GM03348 (cell line): ENCODE data around the gene DACT2.
"Not testable (repeated sequence)": the region's sequence is repeated elsewhere in the genome, so short reads cannot be mapped to it uniquely, and the experiment has no call there.

Experiments used
- DNase-seq: peaks from one replicate; pipeline ENCODE4 v3.0.0; 2012; ENCODE audit warnings: low spot score

DACT2 gene

GRCh38 chr6:168301648-168302398, 17.8 kb downstream of the DACT2 start:
- DNase-seq: no peak

DNA sequence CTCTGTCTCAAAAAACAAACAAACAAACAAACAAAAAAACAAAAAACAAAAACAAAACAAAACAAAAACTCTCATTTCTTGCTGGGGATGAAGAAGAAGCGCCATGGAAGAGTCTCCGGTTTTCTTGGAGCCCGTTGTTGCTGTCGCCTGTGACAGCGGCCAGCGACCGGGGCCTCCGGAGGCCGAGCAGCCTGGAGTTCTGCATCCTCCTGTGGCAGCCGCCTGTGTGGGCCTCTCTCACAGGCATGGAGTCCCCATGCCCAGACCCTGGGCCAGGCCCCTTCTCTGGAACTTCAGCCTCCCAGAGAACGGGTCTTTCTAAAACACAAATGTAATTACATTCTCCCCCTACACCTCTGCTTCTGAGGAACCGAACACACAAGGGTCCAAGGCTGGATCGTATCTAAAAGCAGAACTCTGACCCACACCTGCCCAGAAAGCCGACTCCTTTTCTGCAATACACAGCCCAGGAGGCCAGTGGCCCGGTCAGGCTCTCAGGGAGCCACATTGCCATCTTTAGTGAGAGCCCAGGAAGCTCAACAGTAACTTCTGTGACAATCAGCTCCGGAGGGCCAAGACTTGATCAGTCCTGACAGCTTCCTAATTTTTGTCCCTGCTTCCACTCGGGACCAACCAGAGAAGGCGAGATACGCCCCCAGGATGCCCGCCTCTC, 18.5 kb downstream of the DACT2 start:
- no peak for DNase-seq

- no peak for DNase-seq
Measured at GRCh38 chr6:168299541-168300511, 19.8 kb downstream of the DACT2 start.

DNA sequence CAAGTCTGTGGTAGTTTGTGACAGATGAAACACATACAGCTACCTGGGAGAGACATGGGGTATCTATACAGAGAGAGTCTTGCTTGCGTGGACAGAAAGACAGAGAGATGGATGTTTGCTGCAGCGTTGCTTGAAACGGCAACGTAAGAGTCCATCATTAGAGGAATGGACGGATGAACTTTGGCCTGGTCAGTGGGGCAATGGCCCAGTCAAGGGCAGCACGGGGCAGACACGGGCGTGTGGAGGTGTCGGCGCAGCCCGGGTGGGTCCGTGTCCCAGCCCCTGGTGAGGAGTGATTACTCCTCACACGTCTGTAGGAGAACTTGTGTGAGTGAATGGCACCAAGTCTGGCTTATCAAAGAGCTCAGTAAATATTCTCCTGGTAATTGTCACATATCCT, 21.9 kb downstream of the DACT2 start:
- no peak for DNase-seq

GRCh38 chr6:168294901-168295300, 24.7 kb downstream of the DACT2 start:
- no peak for DNase-seq

DNA sequence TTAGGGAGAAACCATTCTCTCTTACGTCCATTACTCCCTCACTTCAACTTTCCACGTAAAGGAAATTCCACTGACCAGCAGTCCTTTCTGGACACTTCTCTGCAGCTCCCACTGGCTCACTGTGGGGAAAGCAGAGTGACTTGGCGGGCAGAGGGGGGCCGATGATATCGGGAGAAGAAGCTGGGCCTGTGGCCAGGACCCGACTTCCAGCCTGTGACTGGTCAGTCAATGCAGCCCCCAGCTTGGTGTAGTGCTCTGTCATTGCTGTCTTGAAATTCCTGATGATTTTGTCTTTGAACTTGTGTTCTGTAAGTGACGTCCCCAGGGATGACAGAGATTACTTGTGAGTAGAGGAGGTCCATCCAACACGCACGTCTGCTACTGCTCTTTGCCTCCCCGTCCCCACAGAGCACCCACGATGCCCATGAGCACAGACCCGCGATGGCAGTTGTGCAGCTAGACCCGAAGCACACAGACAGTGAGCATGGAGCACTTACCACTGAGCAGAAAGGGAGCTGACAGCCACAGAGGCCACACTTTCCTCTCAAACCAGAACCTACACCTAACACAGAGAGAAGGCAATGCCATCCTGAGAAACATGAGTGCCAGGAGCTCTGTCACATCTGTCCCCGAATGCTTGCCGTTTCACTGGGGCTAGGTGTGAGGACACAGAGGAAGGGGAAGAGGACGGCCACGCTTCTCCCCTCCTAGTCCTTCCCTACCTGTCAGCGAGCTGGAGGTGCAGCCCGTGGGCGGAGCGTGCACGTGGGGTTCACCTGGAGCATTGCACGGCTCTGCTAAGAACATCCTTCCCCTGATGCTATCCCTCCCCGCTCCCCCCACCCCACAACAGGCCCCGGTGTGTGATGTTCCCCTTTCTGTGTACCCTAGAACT, 25.7 kb downstream of the DACT2 start:
- no peak for DNase-seq

DNA sequence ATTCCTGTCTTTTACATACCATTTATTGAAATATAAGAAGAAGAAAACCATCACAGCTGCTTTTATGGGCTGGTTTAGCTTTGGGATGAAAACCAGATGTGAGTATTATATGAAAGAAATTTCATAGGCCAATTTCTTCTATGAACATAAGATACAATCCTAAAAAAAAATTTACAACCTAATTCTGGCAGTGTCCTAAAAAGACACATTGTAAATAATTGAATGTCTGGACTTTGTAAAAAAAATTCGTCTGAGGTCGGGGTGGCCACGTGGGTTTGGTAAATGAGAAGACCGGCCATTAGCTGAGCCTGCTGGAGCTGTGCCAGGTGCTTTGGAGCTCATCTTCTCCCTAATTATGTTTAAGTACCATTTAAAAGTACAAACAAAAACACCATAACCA, 26.8 kb downstream of the DACT2 start:
- DNase-seq: no peak

DNA sequence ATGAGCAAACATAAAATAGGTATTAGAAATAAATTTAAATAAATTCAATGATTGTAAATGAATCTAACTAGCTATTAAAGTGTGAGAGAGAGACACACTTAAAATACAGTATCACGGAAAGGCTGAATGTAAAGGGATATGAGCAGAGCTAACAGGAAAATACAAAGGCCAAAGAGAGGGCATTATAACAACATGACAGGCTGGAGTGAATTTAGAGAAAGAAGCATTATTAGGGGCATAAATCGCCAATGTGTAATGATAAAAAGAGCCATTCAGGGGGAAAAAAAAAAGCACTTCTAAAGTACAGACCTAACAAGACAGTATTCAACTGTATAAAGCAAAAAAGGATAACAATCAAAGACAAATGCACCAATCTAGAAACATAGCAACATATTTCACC, 28.1 kb downstream of the DACT2 start:
- DNase-seq: no peak

- DNase-seq: no peak
Measured at GRCh38 chr6:168290095-168290494, 29.5 kb downstream of the DACT2 start.

DNA sequence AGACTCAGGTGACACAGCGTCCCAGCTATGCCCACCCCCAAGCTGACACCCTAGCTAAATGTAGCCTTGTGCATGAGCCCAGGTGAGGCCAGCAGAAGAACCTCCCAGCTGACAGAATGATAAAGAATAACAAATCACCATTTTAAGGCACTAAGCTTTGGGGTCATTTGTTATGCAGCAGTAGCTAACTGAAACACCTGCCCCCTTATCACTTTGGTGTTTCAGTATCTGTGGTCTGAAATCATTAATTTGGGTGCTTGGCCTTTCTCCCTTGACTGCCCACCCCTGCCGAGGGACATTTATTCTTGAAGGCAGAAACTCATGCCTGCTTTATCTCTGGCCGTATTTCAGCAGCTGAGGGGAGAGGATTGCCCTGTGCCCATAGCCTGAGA, 30.0 kb downstream of the DACT2 start:
- no peak for DNase-seq

GRCh38 chr6:168288781-168289570, 30.6 kb downstream of the DACT2 start:
- DNase-seq: no peak

GRCh38 chr6:168287460-168287859, 32.1 kb downstream of the DACT2 start:
- not testable (repeated sequence) for DNase-seq

DNA sequence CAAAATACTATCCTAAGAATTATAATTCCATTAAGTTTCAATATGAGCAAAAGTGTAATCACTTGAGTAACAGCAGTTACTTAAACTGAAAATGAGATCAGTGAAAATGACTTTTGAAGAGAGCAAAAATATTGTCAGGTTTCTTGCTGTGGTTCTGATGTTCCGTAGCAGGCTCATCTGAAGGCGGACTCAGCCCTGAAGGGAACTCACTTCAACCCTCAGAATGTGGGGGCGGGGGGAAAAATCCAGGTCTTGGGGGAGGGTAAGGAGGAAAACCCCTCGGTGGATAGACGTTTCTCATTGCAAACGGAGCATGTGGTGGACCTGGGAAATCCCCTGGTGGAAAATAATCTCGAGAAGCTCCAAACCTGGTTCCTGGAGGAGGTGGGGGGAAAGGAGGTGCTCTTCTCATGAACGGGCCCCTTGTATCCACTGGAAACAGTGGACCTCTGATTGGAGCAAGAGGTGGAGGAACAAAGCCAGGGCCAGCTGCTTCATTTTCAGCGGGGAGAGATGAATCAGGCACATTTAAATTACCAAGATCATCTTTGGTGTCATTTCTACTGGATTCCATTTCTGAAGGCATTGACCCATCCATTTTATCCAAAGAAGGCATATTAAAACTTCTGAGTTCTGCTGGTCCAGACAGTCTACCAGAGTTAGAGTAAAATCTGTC, 32.7 kb downstream of the DACT2 start:
- DNase-seq: not testable (repeated sequence)

DNA sequence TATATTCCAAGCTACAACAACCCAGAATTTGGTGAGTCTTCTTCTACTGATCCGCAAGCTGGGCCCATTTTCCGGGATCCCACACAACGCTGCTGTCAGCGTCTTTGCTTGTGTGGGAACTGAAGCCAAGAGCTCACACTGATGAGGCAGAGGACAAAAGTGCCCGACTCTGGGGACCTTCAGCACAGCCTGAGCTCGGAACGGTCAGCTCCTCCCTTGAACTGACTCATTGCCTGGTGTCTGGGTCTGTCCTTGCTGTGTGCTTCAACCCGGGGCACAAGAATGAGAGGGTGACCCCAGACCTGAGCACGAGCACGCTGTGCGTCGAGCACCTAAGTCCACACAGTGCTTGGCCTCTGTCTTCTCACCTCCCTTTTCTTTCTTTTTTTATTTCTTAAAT, 33.5 kb downstream of the DACT2 start:
- no peak for DNase-seq

DNA sequence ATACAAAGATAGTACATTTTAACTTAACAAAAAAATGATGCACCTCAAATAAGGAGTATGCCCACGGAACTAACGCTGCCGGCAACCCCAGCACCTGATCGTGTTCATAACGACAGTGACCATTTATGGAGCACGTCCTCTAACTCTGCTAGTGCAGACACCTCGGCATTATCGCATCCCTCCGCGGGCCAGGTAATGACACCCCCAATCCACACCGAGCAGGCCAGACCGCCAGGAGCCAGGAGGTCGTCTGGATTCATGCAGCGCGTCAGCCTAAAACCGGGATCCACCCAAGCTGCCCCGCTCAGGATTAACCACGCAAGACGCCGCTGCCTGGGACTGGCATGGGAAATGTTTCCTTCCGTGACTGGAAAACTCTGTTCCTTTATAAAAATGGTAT, 34.1 kb downstream of the DACT2 start:
- DNase-seq: no peak

GRCh38 chr6:168284187-168284586, 35.4 kb downstream of the DACT2 start:
- no peak for DNase-seq

DNA sequence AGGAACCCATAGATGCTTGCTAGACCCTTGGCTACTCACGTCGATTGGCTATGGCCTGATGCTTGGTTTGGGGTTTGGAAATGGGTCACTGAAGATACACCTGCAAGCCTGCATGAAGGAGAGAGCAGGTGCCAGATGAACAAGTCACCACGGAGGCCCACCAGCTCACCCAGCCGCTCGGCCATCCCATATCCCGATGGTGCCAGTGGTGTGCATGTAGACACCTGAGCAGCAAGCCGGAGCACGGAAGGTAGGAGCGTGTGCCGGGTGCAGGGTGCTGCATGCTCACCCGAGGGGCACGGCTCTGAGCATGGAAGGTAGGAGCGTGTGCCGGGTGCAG, 35.9 kb downstream of the DACT2 start:
- DNase-seq: no peak

DNA sequence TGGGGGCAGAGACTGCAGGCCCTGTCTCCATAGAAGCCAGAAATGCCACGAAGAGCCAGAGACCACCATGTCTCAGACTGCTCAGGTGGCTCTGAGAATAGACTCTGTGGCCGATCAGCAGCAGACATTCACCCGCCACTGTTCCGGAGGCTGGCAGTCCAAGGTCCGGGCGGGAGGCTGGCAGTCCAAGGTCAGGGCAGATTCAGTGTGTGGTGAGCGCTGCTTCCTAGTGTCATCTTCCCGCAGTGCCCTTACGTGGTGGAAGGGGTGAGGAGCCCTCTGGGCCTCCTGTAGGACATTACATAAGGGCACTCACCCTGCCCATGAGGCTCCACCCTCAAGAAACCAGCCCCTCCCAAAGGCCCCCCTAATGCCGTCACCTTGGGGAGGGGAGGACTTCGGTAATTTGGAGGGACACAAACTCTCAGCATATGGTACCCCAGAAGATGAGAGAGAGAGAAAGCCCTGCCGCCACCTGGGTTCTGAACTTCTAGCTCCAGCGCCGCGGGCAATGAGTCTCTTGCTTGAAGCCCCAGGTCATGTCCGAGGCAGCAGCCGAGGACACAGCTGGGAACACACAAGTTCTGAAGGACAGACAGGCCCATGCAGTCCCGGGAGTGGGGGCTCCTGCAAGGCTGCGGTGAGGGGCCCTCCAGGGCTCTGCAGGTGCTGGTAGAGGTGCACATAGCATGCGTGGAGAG, 36.4 kb downstream of the DACT2 start:
- DNase-seq: no peak

- no peak for DNase-seq
Measured at GRCh38 chr6:168281826-168282225, 37.8 kb downstream of the DACT2 start.

GRCh38 chr6:168281314-168281713, 38.3 kb downstream of the DACT2 start:
- not testable (repeated sequence) for DNase-seq
